DMS 273 (cell line): ENCODE results near the gene HTT-AS.
"Not testable (repeated sequence)": the region's sequence is repeated elsewhere in the genome, so short reads cannot be mapped to it uniquely, and the experiment has no call there.

Source experiments
- DNase-seq: peaks from one replicate; lab custom pipeline; 2025; ENCODE audit not compliant: unreplicated experiment; lab: John Stamatoyannopoulos, UW

Gene HTT-AS

GRCh38 chr4:3074078-3074845 lies at the start of gene HTT-AS, which contains the start of gene HTT:
Gene HTT-AS (minus strand): TSS chr4:3074538.
Gene HTT (plus strand): TSS chr4:3074681. CDS start chr4:3074826, 145 bp downstream.
- peak; percentile 94 for DNase-seq

DNA sequence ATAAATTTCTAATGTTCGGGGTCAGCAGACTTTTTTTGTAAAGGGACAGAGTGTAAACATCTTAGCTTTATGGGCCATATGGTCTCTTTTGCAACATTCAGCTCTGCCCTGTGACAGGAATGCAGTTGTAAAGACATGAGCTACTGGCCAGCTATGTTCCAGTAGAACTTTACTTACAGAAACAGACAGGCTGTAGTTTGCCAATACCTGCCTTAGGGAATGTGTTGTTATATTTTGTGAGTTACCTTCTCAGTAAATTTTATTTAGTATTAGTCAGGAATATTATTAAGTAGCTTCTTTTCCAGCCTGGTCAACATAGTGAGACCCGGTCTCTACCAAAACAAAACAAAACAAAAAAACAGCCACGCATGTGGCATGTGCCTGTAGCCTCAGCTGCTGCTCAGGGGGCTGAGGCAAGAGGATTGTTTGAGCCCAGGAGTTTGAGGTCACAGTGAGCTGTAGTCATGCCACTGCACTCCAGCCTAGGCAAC lies 48.9 kb upstream of the HTT-AS start:
- DNase-seq: peak; percentile 33

GRCh38 chr4:3122081-3122563 lies 47.8 kb upstream of the HTT-AS start:
- peak; percentile 10 for DNase-seq

GRCh38 chr4:3121596-3121995 lies 47.3 kb upstream of the HTT-AS start:
- DNase-seq: no peak

GRCh38 chr4:3121110-3121509 lies 46.8 kb upstream of the HTT-AS start:
- DNase-seq: no peak

DNA sequence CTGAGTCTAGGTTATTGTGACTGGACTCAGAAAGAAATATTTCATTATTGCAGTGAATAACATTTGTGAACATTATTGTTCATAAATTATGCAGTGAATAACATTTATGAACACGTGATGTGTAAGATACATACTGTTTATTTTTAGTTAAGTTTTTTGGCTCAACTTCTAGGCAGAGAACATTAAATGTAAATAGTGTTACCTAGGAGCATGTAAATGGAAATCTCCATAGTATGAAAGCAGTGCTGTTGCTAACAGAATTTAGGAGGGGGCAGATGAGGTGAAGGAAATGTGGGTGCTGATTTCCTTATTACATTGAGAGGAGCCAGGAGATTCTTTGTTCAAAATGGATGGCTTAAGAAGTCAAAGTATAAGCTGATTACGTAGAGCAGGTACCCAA lies 45.1 kb upstream of the HTT-AS start:
- no peak for DNase-seq

- DNase-seq: no peak
Observed at GRCh38 chr4:3118312-3118711, 44.0 kb upstream of the HTT-AS start.

DNA sequence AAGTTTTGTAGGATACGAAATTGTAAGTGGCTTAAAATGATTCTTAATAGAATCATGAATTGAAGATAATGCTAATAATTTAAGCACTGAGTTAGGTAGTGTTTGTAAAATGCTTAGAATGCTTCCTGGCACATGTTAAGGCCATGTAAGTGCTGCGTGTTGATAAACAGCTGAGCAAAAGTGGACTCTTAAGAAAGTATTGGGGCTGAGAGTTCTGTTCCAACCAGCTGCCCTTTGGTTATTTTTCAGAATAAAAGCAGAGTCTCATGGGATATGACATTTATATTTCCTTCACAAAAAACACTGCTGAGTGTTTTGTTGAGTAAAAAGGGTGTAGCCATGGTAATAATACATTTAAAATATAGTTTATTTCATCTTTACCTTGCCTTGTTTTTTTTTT lies 42.6 kb upstream of the HTT-AS start:
- no peak for DNase-seq

DNA sequence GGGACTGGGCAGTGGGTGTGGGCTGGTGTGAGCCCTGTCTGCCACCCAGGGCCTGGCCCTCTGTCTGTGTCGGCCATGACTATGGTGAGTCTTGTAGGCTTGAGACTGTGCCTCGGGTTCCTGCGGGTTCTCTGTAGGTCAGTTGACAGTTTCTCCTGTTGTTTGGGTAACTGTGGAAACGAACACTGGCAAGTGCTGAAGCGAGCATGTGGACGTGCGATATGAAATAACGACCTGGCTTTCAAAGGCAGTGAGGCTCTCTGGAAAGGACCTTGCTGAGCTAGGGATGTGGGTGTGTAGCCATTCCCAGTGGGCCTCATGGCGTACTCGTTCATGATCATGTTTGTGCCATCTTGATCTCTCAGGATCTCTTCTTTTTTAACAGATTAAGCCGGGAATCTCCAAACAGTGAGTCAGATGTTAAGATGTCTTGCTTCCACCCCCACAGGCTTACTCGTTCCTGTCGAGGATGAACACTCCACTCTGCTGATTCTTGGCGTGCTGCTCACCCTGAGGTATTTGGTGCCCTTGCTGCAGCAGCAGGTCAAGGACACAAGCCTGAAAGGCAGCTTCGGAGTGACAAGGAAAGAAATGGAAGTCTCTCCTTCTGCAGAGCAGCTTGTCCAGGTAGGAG lies 41.4 kb upstream of the HTT-AS start:
- no peak for DNase-seq

DNA sequence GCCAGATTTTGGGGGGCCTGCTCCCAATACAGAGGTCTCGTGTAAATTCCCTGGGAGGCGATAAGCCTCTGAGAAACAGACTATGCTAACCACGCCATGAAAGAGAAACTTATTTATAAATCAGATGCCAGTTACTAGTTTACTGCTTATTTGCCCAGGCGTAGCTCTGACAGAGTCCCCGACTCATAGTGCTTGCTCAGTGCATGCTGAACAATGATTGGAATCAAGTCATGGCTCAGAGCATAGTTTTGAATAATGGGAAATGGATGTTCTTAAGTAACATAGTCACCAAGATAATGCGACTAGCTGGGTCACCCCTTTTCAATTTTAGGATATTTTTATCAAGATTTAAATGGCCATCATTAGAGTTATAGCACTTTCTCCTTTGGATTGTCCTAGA lies 40.0 kb upstream of the HTT-AS start:
- no peak for DNase-seq

GRCh38 chr4:3112609-3113469 lies 38.5 kb upstream of the HTT-AS start:
- DNase-seq: no peak

GRCh38 chr4:3112201-3112600 lies 37.9 kb upstream of the HTT-AS start:
- DNase-seq: no peak

GRCh38 chr4:3111461-3111860 lies 37.1 kb upstream of the HTT-AS start:
- no peak for DNase-seq

- DNase-seq: no peak
Observed at GRCh38 chr4:3108211-3108610, 33.9 kb upstream of the HTT-AS start.

DNA sequence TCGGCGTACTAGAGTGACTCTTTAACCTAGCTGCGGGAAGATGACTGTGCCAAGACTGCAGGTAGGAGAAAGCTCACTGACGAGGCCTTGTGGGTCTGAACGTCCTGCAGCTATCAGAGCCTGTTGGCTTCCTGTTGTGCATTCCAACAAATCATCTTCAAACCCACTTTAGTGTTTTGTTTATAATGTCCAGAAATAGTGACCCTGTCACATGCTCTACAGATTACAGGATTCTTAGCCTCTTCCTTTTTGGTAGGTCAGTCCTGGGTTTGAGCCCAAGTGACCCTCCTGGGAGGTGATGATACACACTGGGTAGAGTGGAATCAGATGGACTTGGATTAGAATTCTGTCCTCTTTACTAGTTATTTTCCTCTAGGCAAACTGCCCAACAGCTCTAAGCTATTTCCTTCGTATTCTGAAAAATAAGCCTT lies 33.4 kb upstream of the HTT-AS start:
- DNase-seq: no peak

- DNase-seq: no peak
Observed at GRCh38 chr4:3107271-3107670, 32.9 kb upstream of the HTT-AS start.

- peak; percentile 75 for DNase-seq
Observed at GRCh38 chr4:3106339-3107186, 32.2 kb upstream of the HTT-AS start.

DNA sequence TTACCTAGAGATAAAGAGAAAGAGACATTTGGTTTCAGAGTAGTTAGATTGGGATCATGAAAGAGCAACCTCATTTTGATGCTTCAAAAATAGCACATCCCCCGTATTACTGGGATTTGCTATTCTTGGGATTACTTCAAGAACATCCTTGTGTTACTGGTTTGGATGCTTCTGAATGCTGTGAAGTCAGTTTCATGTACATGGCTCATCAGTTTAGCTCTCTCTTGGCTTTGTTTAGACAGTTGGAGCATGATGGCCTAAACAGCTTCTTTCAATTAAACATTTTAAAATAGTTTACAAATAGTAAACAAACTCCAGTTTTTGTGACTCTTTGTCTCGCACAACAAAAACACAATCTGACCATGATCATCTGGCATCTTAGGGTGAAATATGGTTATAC lies 24.0 kb upstream of the HTT-AS start:
- DNase-seq: no peak

DNA sequence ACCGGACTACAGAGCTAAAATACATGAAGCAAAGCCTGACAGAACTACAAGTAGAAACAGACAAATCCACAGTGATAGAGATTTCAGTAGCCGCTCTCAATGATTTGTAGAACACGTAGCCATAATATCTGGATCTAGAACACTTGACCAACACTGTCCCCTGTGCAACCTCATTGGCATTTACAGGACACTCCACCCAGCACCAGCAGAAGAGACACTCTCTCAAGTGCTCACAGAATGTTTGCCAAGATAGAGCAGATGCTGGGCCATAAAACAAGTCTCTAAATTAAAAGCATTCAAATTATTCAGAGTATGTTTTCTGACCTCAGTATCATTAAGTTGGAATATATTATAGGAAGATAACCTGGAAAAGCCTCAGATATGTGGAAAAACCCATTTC lies 21.9 kb upstream of the HTT-AS start:
- DNase-seq: no peak

- not testable (repeated sequence) for DNase-seq
Observed at GRCh38 chr4:3094701-3095100, 20.4 kb upstream of the HTT-AS start.
